Diencephalon (tissue), 1 donor: ENCODE measurements around the gene DQX1. TPM values are rescaled to one million over a fixed set of nuclear protein-coding genes. Genes with fewer than 3 reads are reported as not detected.

Experiments
- total RNA-seq: library from RNA; depleted of rRNA; stranded (reverse); fragments of >200 nt; gene quantifications from one replicate; pipeline ENCODE4 v1.2.3, GENCODE V29; 2014

The DQX1 gene
- total RNA-seq: not detected

GRCh38 chr2:74525717-74526648 is at the start of gene DQX1:
TSS of gene DQX1 (minus strand) at chr2:74526231. CDS start at chr2:74525729, 502 bp downstream.

DNA sequence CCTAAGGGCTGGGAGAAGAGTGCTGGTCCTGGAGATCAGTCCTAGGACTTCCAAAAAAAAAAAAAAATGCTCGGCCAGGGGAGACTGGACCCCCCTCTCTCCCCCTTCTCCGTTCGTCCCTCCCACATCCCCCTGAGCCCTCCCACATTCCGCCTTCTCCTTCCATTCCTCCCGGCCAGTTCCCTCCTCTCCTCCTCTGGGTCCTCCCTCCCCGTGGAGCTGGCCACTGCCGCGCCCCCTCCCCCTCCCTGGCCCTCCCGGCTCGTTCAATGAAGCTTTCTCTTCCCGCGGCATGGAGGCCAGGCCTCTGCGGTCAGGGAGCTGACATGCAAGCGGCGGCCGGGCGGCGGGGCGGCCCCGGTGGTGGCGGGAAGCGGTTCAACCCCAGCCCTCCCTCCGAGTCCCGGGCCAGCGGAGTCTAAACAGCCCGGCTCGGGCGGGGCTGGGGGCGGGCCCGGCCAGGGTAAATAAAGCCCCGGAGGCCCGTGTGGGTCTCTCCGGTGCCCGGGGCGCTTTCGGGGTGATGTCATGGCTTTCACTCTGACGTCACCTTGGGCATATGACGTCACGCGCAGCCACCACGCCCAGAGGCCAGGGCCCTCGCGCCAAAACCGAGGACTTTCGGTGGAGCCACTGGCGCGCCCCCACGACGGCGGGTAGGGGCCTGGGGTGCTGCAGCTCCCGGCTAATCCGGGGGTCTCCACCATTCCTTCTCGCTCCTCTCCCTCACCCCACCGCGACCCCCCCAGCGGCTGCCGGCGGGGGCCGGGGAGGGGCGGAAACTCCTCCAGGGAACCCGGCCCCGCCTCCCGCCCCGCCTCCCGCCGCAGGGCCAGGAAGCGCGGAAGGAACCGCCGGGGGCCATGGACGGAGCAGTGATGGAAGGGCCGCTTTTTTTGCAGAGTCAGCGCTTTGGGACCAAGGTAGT is 28.1 kb upstream of the DQX1 start, which contains the start of the genes DOK1 and LOXL3:
Gene DOK1 (plus strand): TSS at position 829 of the 928 bp plus-strand sequence. CDS start 35 bp downstream, at position 864.
Gene LOXL3 (minus strand): TSS at position 51 of the 928 bp plus-strand sequence. CDS start 1,308 bp downstream, outside the sequence.

DNA sequence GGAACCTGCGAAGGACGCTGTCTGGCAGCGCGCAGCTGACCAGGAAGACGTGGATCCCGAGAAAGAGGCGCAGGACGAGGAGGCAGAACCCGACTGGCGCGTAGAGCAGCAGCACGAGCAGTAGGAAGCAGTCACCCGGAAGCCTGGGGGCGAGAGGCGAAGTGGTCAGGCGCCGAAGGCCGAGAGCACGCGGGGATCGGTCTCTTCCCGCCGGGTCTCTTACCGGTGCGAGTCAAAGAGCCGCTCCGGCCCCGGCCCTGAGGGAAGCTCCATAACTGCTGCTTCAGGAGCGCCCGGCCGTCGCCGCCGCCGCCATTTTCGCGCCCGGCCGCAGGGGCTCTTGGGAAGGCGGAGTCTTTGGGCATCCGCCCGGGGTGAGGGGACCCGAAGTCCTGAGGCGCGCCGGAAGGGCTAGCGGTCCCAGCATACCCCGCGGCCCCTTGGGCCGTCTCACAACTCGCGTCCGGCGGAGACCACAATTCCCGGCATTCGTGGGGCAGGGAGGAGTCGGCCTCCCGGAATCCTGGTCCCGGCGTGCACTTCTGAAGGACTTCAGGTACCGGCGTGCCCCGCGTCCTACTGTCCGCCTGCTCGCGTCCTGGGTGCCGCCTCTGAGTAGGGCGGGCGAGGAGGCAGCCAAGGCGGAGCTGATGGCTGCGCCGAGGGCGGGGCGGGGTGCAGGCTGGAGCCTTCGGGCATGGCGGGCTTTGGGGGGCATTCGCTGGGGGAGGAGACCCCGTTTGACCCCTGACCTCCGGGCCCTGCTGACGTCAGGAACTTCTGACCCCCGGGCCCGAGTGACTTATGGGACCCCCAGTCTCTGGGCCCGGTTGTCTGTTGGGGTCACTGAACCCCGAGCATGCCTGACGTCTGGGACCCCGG is 3.6 kb upstream of the DQX1 start, which contains the start of the genes AUP1 and HTRA2:
Gene AUP1 (minus strand): TSS at position 350 of the 882 bp plus-strand sequence. CDS start 77 bp downstream, at position 273.
Gene HTRA2 (plus strand): TSS at position 577 of the 882 bp plus-strand sequence. CDS start 74 bp downstream, at position 651.

DNA sequence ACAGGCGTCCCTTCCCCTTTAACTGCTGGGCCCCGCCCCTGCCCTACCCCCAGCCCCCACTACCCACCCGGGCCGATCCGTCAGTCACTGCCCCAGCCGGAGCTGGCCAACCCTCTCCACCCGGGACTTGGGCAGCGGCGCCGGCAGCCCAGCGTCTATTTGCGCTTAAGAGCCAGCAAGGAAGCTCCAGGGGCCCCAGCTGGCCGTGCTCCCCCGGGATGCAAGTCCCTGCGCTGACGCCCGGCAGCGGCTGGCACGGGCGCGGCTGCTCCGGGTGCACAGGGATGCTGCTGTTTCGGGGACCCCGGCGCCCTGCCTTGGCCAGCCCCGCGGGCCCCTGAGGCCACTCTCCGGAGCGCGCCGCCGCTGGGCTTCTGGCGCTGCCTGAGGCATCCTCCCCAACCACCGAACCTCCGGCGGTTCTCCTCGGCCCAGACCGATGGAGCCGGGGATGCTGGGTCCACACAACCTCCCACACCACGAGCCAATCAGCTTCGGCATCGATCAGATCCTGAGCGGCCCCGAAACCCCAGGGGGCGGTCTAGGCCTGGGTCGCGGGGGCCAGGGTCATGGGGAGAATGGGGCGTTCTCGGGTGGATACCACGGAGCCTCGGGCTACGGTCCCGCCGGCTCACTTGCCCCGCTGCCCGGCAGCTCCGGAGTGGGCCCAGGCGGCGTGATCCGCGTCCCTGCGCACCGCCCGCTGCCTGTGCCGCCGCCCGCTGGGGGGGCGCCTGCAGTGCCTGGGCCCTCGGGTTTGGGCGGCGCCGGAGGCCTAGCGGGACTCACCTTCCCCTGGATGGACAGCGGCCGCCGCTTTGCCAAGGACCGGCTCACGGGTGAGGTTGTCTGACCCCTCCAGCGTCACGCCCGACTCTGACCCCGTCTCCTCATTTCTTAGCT is 11.4 kb downstream of the DQX1 start, which contains the start of gene TLX2:
Gene TLX2 (plus strand): TSS at position 83 of the 903 bp plus-strand sequence. CDS start 357 bp downstream, at position 440.

DNA sequence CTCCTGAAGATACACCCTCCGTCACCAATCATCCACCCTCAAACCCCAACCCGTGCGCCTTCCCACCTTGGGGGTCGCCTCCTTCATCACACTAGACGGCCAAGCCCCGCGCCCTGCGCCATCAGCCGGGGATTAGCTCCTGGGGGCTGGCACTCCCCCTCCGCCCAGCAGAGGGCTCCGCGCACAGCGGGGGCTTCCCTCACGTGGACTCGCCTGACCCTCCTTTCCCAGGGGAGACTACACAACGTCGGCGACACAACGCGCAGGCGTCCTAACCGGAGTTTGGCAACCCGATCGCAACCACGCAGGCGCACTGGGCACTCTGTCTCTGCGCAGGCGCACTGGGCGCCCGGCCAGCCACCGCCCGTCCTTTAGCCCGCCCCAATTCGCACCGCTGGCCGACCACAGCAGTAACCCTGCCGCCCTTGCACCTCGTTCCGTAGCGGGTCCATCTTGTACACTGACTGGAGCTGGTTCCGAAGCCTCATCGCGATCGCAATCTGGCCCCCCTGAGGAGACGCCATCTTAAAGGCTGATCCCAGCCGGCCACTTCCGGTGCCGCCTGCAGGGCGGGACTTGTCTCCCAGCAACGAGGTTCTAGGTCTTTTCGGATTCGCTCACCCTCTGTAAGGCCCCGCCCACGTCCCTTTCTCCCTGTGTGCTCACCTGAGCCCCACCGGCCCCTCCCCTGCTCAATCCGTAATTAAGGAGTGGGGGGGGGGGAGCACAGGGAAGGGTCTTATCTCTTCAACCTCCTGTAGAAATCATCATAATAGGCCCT is 18.7 kb downstream of the DQX1 start, which contains the start of gene PCGF1:
Gene PCGF1 (minus strand): TSS at position 551 of the 781 bp plus-strand sequence. CDS start 27 bp downstream, at position 524.

GRCh38 chr2:74499267-74499939 is 26.6 kb downstream of the DQX1 start, which contains the start of gene LBX2:
TSS of gene LBX2 (minus strand) at chr2:74499603. CDS start at chr2:74499537, 66 bp downstream.

GRCh38 chr2:74482801-74483674 is 43.0 kb downstream of the DQX1 start, which contains the start of the genes CCDC142 and TTC31:
TSS of gene CCDC142 (minus strand) at chr2:74482998. CDS start at chr2:74482837, 161 bp downstream.
TSS of gene TTC31 (plus strand) at chr2:74483081. CDS start at chr2:74483096, 15 bp downstream.

DNA sequence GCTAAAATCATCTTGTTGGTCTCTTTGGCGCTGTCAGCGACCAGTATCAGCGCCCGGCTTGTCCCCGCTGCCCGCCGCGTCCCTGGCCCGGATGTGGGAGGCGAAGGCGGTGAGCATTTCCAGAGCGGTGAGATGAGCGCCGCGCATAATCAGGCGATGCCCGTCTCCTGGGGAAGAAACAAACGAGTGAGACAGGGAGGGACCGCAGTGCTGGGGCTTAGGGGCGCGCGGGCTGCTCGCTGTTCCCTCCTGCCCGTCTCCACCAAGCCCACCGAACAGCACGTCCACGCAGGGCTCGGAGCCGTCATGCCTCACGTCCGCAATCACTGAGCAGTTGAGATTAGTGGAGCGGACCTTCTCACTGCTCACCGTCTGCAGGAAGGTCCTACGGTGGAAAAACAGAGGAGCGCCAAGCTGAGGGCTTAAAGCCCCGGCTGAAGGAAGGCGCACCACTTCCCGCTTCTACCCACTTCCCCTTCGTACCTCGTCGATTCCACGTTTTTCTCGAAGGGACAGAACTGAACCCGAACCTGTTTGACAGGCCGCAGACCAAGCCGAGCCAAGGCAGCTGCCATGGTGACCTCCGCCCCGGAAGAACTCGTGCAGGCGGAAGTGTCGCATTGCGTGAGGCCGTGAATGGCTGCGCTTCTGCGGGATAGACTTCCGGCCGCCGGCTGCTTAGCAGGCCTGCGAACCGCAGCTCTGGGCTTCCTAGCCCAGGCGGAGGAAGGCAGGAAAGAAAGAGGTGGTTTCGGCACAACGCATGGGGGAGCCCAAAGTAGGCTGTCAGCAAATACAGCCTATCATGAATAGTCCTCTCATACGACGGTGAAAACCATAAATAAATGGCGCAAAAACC is 53.7 kb downstream of the DQX1 start, which contains the start of gene MRPL53:
Gene MRPL53 (minus strand): TSS at position 595 of the 859 bp plus-strand sequence. CDS start 20 bp downstream, at position 575.

Other genes starting within 250 kb of the DQX1 start
- gene SLC4A5, start 182.8 kb downstream of the DQX1 start, total RNA-seq: 3.2 TPM
- gene DCTN1, start 145.9 kb downstream of the DQX1 start, total RNA-seq: 159 TPM
- 0.92 TPM for gene C2orf81, start 104.6 kb downstream of the DQX1 start, total RNA-seq
- 34.4 TPM for gene WDR54, start 104.5 kb downstream of the DQX1 start, total RNA-seq
- gene RTKN, start 84.3 kb downstream of the DQX1 start, total RNA-seq: 11.1 TPM
- gene INO80B, start 71.1 kb downstream of the DQX1 start, total RNA-seq: 10.1 TPM
- gene WBP1, start 67.8 kb downstream of the DQX1 start, total RNA-seq: 26.5 TPM
- gene MOGS, start 60.8 kb downstream of the DQX1 start, total RNA-seq: 23.1 TPM
- gene MRPL53, start 53.6 kb downstream of the DQX1 start, total RNA-seq: 15.0 TPM
- 31.1 TPM for gene CCDC142, start 43.2 kb downstream of the DQX1 start, total RNA-seq
- gene TTC31, start 43.1 kb downstream of the DQX1 start, total RNA-seq: 11.8 TPM
- not detected for gene LBX2, start 26.6 kb downstream of the DQX1 start, total RNA-seq
- 9.5 TPM for gene PCGF1, start 18.5 kb downstream of the DQX1 start, total RNA-seq
- not detected for gene TLX2, start 11.8 kb downstream of the DQX1 start, total RNA-seq
- 48.2 TPM for gene AUP1, start 3.5 kb upstream of the DQX1 start, total RNA-seq
- gene HTRA2, start 3.7 kb upstream of the DQX1 start, total RNA-seq: 46.1 TPM
- gene LOXL3, start 27.7 kb upstream of the DQX1 start, total RNA-seq: 6.7 TPM
- 5.3 TPM for gene DOK1, start 28.5 kb upstream of the DQX1 start, total RNA-seq
- 2.3 TPM for gene M1AP, start 122.1 kb upstream of the DQX1 start, total RNA-seq
- 21.0 TPM for gene SEMA4F, start 128.0 kb upstream of the DQX1 start, total RNA-seq